Amniotic stem cell (primary cell): Measurements from ENCODE around the gene GAS2.

Experiments used
- DNase-seq: peaks from one replicate; lab custom pipeline; 2025; lab: John Stamatoyannopoulos, UW

The GAS2 gene

GRCh38 chr11:22674470-22675439 lies 8.3 kb downstream of the GAS2 start:
- no peak for DNase-seq

GRCh38 chr11:22677153-22677903 lies 10.9 kb downstream of the GAS2 start:
- DNase-seq: no peak

GRCh38 chr11:22680628-22681027 lies 14.2 kb downstream of the GAS2 start:
- DNase-seq: no peak

GRCh38 chr11:22681281-22681812 lies 14.9 kb downstream of the GAS2 start:
- DNase-seq: no peak

- no peak for DNase-seq
Observed at GRCh38 chr11:22684082-22684481, 17.7 kb downstream of the GAS2 start.

- DNase-seq: no peak
Observed at GRCh38 chr11:22685111-22685510, 18.7 kb downstream of the GAS2 start.

- DNase-seq: no peak
Observed at GRCh38 chr11:22688914-22689313, 22.5 kb downstream of the GAS2 start.

- no peak for DNase-seq
Observed at GRCh38 chr11:22690257-22690656, 23.8 kb downstream of the GAS2 start.

- no peak for DNase-seq
Observed at GRCh38 chr11:22690871-22691270, 24.5 kb downstream of the GAS2 start.

- no peak for DNase-seq
Observed at GRCh38 chr11:22699388-22699787, 33.0 kb downstream of the GAS2 start.

- DNase-seq: no peak
Observed at GRCh38 chr11:22702031-22702430, 35.6 kb downstream of the GAS2 start.

- peak; percentile 6 for DNase-seq
Observed at GRCh38 chr11:22703040-22703439, 36.6 kb downstream of the GAS2 start.

- no peak for DNase-seq
Observed at GRCh38 chr11:22703591-22703990, 37.2 kb downstream of the GAS2 start.

- no peak for DNase-seq
Observed at GRCh38 chr11:22707119-22707899, 40.9 kb downstream of the GAS2 start.

GRCh38 chr11:22711071-22711770 lies 44.8 kb downstream of the GAS2 start:
- DNase-seq: no peak

GRCh38 chr11:22711880-22712279 lies 45.5 kb downstream of the GAS2 start:
- DNase-seq: no peak

GRCh38 chr11:22713336-22713735 lies 46.9 kb downstream of the GAS2 start:
- DNase-seq: no peak

GRCh38 chr11:22715971-22716370 lies 49.6 kb downstream of the GAS2 start:
- no peak for DNase-seq

GRCh38 chr11:22720457-22720856 lies 54.0 kb downstream of the GAS2 start:
- no peak for DNase-seq

- DNase-seq: no peak
Observed at GRCh38 chr11:22723274-22723673, 56.9 kb downstream of the GAS2 start.

- no peak for DNase-seq
Observed at GRCh38 chr11:22725079-22725478, 58.7 kb downstream of the GAS2 start.
